Ovary (tissue), 3 donors: Measurements from ENCODE around the gene PFKP.

Experiments used
- POLR2A ChIP-seq: fragments of 450-650 bp; IDR thresholded peaks from one replicate; pipeline ENCODE4 v1.6.1; 2017; ENCODE audit warnings: antibody characterized with exemption, mild to moderate bottlenecking, moderate library complexity
- TF ChIP-seq, protein P1 (sequence below), 3 donors: fragments of 450-650 bp in 2 of 3; fragments of 200-600 bp in 1 of 3; IDR thresholded peaks; one replicate each; pipeline versions ENCODE4 v1.5.1 to v1.8.0; 2016 to 2022; ENCODE audit warnings: antibody characterized with exemption in 3 of 3, mild to moderate bottlenecking in 1 of 3
- donor health status: DM: no; HTN: no; CAD: no.

DNA sequence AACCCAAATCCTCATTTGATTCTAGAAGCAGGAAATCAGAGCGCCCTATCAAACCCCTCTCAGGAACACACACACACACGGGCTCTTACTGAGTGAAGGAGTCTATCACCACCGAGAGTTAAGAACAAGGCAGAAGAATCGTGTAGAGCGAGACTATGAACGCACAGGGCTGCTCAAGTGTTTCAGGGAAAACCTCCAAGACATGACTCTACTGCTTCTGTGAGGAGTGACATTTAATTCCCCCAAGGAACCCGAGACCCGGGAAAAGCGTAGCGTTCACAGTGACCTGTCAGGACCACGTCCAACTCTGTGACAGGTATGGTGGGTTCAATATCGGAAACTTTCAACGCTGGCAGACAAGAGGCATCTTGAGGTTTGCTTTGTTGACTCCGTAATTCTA lies 83.6 kb downstream of the PFKP start:
- TF ChIP-seq, protein P1, sequence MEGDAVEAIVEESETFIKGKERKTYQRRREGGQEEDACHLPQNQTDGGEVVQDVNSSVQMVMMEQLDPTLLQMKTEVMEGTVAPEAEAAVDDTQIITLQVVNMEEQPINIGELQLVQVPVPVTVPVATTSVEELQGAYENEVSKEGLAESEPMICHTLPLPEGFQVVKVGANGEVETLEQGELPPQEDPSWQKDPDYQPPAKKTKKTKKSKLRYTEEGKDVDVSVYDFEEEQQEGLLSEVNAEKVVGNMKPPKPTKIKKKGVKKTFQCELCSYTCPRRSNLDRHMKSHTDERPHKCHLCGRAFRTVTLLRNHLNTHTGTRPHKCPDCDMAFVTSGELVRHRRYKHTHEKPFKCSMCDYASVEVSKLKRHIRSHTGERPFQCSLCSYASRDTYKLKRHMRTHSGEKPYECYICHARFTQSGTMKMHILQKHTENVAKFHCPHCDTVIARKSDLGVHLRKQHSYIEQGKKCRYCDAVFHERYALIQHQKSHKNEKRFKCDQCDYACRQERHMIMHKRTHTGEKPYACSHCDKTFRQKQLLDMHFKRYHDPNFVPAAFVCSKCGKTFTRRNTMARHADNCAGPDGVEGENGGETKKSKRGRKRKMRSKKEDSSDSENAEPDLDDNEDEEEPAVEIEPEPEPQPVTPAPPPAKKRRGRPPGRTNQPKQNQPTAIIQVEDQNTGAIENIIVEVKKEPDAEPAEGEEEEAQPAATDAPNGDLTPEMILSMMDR (IDR thresholded peaks at IDR 0.05): no peak
- no peak for TF ChIP-seq POLR2A
